ENCODE data around the gene HGS.

- no peak for TF ChIP-seq CTCF (conservative IDR thresholded peaks at IDR 0.05; ENCODE audit: low read depth, low read length)
- TF ChIP-seq EZH2 (IDR thresholded peaks at IDR 0.05; ENCODE audit: borderline replicate concordance, low read depth, low read length, poor library complexity, severe bottlenecking) = no peak
Measured at GRCh38 chr17:81640011-81640410, 43.8 kb upstream of the HGS start.

Measured in A673 (cell line).